Hematopoietic multipotent progenitor cell (in vitro differentiated cells): ENCODE results near the gene APBB2. TPM values are rescaled to one million over a fixed set of nuclear protein-coding genes. Genes with fewer than 3 reads are reported as not detected.

Experiments used
- DNase-seq, 3 donors: peaks; one replicate each; pipeline ENCODE4 v3.0.0-alpha.2; 2011 to 2015; ENCODE audit warnings: low read depth in 2 of 3, low spot score in 2 of 3
- total RNA-seq: library from RNA; depleted of rRNA; stranded (reverse); fragments of >200 nt; gene quantifications from one replicate; pipeline ENCODE4 v1.2.3, GENCODE V29; 2012

Gene APBB2
- total RNA-seq, 1 donor = 0.81 TPM

DNA sequence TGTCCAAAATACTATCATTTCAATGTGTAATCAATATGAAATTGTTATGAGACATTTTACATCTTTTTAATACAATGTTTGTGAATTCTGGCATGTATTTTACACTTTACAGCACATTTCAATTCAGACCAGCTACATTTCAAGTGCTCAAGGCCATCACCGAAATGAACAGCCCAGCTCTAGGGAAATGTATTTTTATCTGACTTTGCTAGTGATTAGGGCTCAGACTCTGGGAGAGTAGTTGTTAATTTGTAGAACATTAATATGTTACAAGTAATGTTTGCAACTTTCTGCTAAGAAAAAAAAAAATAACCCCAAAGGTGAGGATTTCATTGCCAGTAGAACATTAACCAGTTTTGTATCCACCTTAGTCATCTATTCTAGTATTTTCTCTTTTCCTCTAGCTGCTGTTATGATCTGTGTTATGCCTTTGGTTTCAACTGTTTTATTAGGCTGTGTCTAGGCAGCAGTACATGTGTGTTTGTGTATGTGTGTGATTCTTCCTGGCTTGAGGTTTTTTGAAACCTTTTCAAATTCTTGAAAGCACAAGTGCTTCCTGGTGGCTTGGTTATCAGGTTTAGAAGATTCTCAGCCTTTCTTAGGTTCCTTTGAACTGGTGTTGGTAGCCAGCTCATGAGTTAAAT lies 338.7 kb downstream of the APBB2 start:
- no peak for DNase-seq

DNA sequence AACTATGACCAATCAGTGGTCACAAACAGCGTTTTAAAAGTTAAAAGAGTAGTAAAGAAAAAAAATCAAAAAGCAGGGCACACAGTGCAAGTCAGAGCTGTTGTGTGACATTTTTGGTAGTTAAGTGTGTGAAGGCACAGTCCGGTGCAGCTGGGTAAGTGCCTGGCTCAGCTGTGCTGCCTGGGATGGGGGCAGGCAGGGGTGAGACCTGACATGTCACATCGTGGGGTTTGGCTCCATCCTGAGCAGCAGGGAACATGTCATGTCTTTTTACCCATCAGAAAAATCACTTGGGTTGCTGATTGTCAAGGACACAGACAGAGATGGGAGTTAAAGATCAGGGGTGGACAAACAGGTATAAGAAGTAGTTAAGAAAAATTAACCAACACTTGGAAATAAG lies 339.4 kb downstream of the APBB2 start:
- no peak for DNase-seq

- no peak for DNase-seq
Observed at GRCh38 chr4:40874331-40874730, 340.0 kb downstream of the APBB2 start.

GRCh38 chr4:40871695-40872250 lies 342.6 kb downstream of the APBB2 start:
- DNase-seq = no peak

DNA sequence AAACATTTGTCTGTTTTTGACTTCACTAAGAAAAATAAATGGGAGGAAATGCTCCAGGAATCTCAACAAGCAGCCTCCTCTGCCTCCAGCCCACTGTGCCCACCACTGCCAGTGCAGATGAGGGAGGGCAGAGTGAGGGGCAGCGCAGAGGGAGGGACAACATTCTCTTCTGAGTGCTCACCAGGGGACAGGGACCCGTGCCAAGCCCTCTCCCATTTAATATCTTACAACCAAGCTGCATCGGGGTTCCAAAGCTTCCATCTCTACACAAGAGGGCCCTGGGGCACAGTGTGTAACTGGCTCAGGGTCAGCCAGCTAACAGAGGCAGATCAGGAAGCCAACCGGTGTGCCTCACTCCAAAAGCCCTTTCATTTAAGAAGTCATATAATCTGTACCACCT lies 344.2 kb downstream of the APBB2 start:
- no peak for DNase-seq

GRCh38 chr4:40865696-40866095 lies 348.6 kb downstream of the APBB2 start:
- no peak for DNase-seq

GRCh38 chr4:40864531-40864930 lies 349.8 kb downstream of the APBB2 start:
- DNase-seq = no peak

DNA sequence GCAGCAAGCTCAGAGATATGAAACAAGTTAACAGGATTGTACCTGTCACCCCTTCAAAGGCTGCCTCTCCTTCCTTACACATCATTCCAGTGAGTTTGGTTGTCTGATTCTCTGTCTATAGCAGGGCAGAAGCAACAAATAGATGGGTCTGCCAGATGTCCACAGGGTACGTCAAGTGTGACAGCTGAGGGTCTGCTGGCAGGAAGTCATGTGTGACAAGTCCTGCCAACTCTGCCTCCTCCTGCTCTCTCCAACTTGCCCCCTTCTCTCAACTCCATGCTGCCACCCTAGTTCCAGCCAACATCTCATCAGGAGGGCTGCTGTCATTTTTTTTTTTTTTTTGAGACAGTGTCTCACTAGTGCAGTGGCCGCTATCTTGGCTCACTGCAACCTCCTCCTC lies 355.4 kb downstream of the APBB2 start:
- DNase-seq = no peak

DNA sequence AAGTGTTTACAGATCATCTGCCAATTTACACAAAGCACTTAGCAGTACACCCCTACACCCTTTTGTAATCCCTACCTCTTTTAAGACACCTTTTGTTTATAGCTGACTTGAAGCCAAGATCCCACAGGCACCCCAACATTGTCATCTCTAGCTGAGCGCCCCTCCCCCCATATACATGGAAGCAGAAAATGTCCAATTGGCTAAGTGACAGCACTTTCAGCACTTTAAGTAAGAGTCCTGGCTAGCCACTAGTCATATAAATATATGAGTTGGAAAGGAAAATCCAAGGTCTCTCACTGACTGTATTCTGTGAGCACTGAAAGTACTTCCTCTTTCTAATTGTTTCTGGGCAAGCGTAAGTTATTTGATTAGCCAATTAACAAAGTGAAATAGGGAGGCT lies 356.4 kb downstream of the APBB2 start:
- peak in 1 of 3 donors; percentile 49 for DNase-seq

DNA sequence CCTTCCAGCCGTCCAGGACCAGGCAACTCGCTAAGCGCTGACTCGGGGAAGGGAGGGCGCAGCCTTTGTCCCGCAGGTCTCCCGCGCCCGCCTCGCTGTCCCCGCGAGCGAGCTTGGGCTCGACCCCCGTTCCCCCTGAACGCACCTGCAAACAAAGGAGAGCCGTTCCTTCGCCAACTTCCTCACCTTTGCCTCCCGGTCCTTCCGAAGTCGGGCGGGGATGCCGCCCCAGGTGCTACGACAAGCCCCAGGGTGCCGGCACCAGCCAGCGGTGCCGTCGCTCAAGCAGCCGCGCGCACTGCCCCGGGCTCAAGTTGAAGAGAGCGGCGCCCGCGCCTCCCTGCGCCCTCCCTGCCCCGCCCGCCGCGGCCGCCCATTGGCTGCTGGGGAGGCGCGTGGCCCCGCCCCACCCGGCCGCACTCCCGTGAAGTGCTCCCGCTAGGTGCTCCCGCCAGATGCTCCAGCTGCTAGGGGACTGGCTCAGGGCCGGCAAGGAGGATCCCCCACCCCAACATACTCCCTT lies 357.4 kb downstream of the APBB2 start:
- peak in 2 of 3 donors; percentile 48 to 53 for DNase-seq

DNA sequence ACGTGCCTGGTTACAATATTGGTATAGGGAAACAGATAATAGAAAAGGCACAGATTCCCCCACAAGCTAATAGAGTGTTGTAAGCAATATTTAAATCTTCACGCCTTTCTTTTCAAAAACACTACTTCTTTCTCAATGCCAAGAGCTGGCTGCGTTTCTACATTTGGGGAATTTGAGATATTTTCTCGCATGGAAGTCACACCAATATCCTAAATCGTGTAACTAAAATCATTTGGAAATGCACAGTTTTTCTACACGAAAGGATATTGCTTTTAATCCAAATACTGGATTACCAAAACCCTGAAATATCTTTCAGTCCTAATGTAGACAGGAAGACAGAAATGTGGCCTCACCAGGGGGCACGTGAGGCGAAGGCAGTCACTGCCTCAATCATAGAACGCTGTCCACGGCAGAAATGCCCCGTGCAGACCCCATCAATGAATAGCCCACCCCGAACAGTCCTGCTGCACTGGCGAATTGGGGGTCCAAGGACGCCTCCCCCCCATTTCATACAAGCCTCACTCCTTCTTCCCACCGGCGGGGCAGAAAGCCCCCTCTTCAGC lies 358.0 kb downstream of the APBB2 start:
- no peak for DNase-seq

GRCh38 chr4:40850496-40850895 lies 363.8 kb downstream of the APBB2 start:
- DNase-seq = no peak

DNA sequence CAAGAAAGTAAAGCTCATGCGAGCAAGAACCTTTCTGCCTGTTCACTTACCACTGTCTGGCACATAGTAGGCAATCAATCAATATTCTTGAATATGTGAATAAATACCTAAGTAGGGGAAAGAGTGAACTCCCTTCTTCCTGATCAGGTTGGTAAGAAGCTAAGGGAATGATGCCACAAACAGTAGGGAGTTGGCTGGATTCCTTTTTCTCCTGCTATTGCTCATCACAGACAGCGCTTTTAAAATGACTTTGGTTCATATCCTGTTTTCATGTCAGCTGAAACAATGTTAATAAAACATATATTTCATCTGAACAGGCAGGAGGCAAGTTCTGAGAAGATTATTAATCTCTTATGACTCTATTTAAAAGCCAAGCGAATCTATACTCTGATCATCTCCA lies 365.4 kb downstream of the APBB2 start:
- no peak for DNase-seq

- no peak for DNase-seq
Observed at GRCh38 chr4:40848251-40848650, 366.1 kb downstream of the APBB2 start.

GRCh38 chr4:40846532-40846931 lies 367.8 kb downstream of the APBB2 start:
- no peak for DNase-seq

GRCh38 chr4:40845154-40845835 lies 369.0 kb downstream of the APBB2 start:
- no peak for DNase-seq

- no peak for DNase-seq
Observed at GRCh38 chr4:40844261-40844660, 370.1 kb downstream of the APBB2 start.

GRCh38 chr4:40843696-40844095 lies 370.6 kb downstream of the APBB2 start:
- peak in 1 of 3 donors; percentile 21 for DNase-seq

- no peak for DNase-seq
Observed at GRCh38 chr4:40842725-40843423, 371.5 kb downstream of the APBB2 start.

DNA sequence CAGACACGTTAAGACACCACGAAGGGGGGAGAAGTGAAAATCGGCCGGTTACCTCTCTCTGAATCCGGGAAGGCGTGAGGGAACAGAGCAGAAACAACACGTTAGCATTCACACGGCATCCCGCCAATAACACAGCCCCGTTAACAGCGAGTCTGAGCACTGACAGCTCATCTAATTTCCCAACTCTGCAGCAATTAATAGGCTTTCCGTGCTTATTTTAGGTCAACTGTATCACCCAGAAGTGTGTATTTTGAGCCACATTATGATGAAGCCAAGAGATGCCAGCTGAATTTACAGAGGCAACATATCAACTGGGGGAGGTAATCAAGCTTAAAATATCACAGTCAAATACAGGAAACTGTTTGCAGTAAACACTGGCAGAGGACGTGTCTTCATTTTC lies 372.0 kb downstream of the APBB2 start:
- DNase-seq = no peak

GRCh38 chr4:40840985-40841571 lies 373.3 kb downstream of the APBB2 start:
- DNase-seq = peak; percentile 14 to 76 (median 64)
